Lower leg skin (tissue), 3 donors: ENCODE data around the gene TIPARP.

Experiments used
- CTCF ChIP-seq, 3 donors: fragments of 450-650 bp; IDR thresholded peaks; one replicate each; pipeline ENCODE4 v1.5.1; 2016; ENCODE audit warnings: antibody characterized with exemption in 3 of 3, mild to moderate bottlenecking in 3 of 3, moderate library complexity in 2 of 3
- POLR2A ChIP-seq, 2 donors: fragments of 450-650 bp; IDR thresholded peaks; one replicate each; pipeline ENCODE4 v1.6.1; 2016 to 2017; ENCODE audit warnings: antibody characterized with exemption in 2 of 2, mild to moderate bottlenecking in 1 of 2, moderate library complexity in 1 of 2

- TF ChIP-seq CTCF (IDR thresholded peaks at IDR 0.05) (no peak), POLR2A (IDR thresholded peaks at IDR 0.05) (no peak)
These were observed 8.6 kb downstream of the TIPARP start for GRCh38 chr3:156682963-156683362.
